Transverse colon (tissue), 4 donors: ENCODE measurements around the gene SETX. TPM values are rescaled to one million over a fixed set of nuclear protein-coding genes. Genes with fewer than 3 reads are reported as not detected.

Source experiments
- DNase-seq: peaks from one replicate; pipeline ENCODE4 v3.0.0-alpha.2; 2019
- H3K27ac ChIP-seq, 4 donors: fragments of 200-600 bp; sonication (generic); 2 replicates each; pipeline ENCODE4 v1.5.1; 2016 to 2018; ENCODE audit warnings: inconsistent platforms in 4 of 4
- H3K27me3 ChIP-seq: fragments of 200-600 bp; sonication (generic); 2 replicates; pipeline ENCODE4 v1.5.1; 2017; ENCODE audit warnings: inconsistent platforms
- H3K36me3 ChIP-seq, 4 donors: fragments of 200-600 bp; sonication (generic); 2 replicates each; pipeline ENCODE4 v1.5.1; 2017 to 2019; ENCODE audit warnings: inconsistent platforms in 4 of 4
- H3K4me1 ChIP-seq, 4 donors: fragments of 200-600 bp; sonication (generic); 2 replicates each; pipeline ENCODE4 v1.5.1; 2017 to 2020; ENCODE audit warnings: inconsistent platforms in 4 of 4
- H3K4me3 ChIP-seq, 4 donors: fragments of 200-600 bp; sonication (generic); 1 replicate in 1 of 4; 2 replicates in 3 of 4; pipeline versions ENCODE4 v1.5.1 to v1.6.1; 2017 to 2019; ENCODE audit warnings: inconsistent platforms in 4 of 4
- H3K9me3 ChIP-seq, 2 donors: fragments of 200-600 bp; sonication (generic); 2 replicates each; pipeline ENCODE4 v1.5.1; 2017 to 2019; ENCODE audit warnings: inconsistent platforms in 2 of 2
- CTCF ChIP-seq, 5 experiments: fragments of 200-600 bp in 3 of 5; fragments of 450-650 bp in 2 of 5; sonication (generic) in 3 of 5; IDR thresholded peaks; 1 replicate in 2 of 5; 2 replicates in 3 of 5; pipeline ENCODE4 v1.5.1; 2016 to 2017; ENCODE audit warnings: antibody characterized with exemption in 5 of 5, inconsistent platforms in 3 of 5, mild to moderate bottlenecking in 2 of 5, moderate library complexity in 1 of 5
- EP300 ChIP-seq: sonication (generic); formaldehyde crosslinking; IDR thresholded peaks from one replicate; pipeline ENCODE4 v1.6.1; 2017; ENCODE audit warnings: antibody characterized with exemption, low read depth
- POLR2A ChIP-seq: fragments of 450-650 bp; IDR thresholded peaks from one replicate; pipeline ENCODE4 v1.6.1; 2016; ENCODE audit warnings: antibody characterized with exemption, mild to moderate bottlenecking, moderate library complexity
- POLR2AphosphoS5 ChIP-seq, 3 donors: sonication (generic); formaldehyde crosslinking; IDR thresholded peaks; one replicate each; pipeline ENCODE4 v1.6.1; 2016; ENCODE audit warnings: antibody characterized with exemption in 3 of 3
- WGBS, 2 donors: methylation state at CpG; one replicate each; pipeline ENCODE4 v1.1.5; 2018; ENCODE audit warnings: low coverage in 1 of 2; 5-methylcytosine and 5-hydroxymethylcytosine counted together
- in situ Hi-C, 4 donors: fragments of 200-750 bp; cut with MboI; loops; one replicate each; pipeline versions ENCODE4 v1.15.0 to v1.15.1; 2017; ENCODE audit warnings: low sequenced_read_pairs in 3 of 4, low pct_ligation_motif_present in 1 of 4, low pct_unique_long_range_greater_than_20kb in 1 of 4
- intact Hi-C: fragments of 100-400 bp; cut with DNase I; formaldehyde crosslinking; loops from one replicate; pipeline ENCODE4 v1.15.1; 2023; ENCODE audit warnings: low total_unique reads
- total RNA-seq, 4 donors: library from RNA; depleted of rRNA; stranded (reverse); fragments of >200 nt; gene quantifications; one replicate each; pipeline ENCODE4 v1.1.0, GENCODE V29; 2016

The SETX gene
- total RNA-seq: 10 to 100 TPM; 27.7 to 70.5 (median 48.5) TPM

- 0% methylated on average over 70 of the region's 82 CpGs; no CpG with 5 or more reads in 1 of the 2 donors for WGBS, 2 donors
- no peaks in the 10 kb centered on the region for H3K9me3 ChIP-seq
- H3K27ac ChIP-seq: peak within 1 kb of the TSS; percentile 88 to 100 (median 95)
- peaks cover 0 to 29% (median 8%) of the 10 kb centered on the region in 4 donors for H3K36me3 ChIP-seq
- DNase-seq: peak; percentile 98
- peaks cover 10 to 42% (median 28%) of the 10 kb centered on the region in 4 donors for H3K4me1 ChIP-seq
- in situ Hi-C loops (no loop called here), intact Hi-C loops (no loop called here)
- H3K4me3 ChIP-seq: peak within 1 kb of the TSS; percentile 50 to 100 (median 84)
- H3K27me3 ChIP-seq: no peaks in the 10 kb centered on the region
- TF ChIP-seq CTCF (IDR thresholded peaks at IDR 0.05) (peak in 1 of 5 experiments; percentile 36), POLR2A (peak; percentile 97), EP300 (no peak), POLR2AphosphoS5 (IDR thresholded peaks at IDR 0.05) (peak; percentile 95 to 97 (median 96))
These were observed at the start of gene SETX for GRCh38 chr9:132354637-132355355. Gene SETX, minus strand, starts transcription at chr9:132354986. Its CDS starts 5,558 bp downstream, at chr9:132349428.

- peaks cover 0 to 12% (median 6%) of the 10 kb centered on the region in 4 donors for H3K36me3 ChIP-seq
- H3K9me3 ChIP-seq: no peaks in the 10 kb centered on the region
- no peak for DNase-seq
- no peak overlapping the region for H3K4me3 ChIP-seq
- intact Hi-C loops (no loop called here), in situ Hi-C loops (loop anchor here in 2 of 4 donors (25.0 kb wide), 1 partner anchor 408 kb away; no protein-coding TSS in a partner anchor)
- peaks cover 6 to 25% (median 8%) of the 10 kb centered on the region in 4 donors for H3K4me1 ChIP-seq
- 64 to 71% methylated on average over 7 to 9 of the region's 9 CpGs for WGBS, 2 donors
- H3K27me3 ChIP-seq: peaks cover 4% of the 10 kb centered on the region
- TF ChIP-seq EP300: no peak
- no peak overlapping the region for H3K27ac ChIP-seq
These were observed 49.6 kb upstream of the SETX start for GRCh38 chr9:132404228-132404881.

- H3K27ac ChIP-seq: no peak overlapping the region
- H3K36me3 ChIP-seq: peaks cover 0 to 32% (median 14%) of the 10 kb centered on the region in 4 donors
- peaks cover 6 to 21% (median 8%) of the 10 kb centered on the region in 4 donors for H3K4me1 ChIP-seq
- H3K9me3 ChIP-seq: no peaks in the 10 kb centered on the region
- in situ Hi-C loops (loop anchor here in 2 of 4 donors (25.0 kb wide), 1 partner anchor 410 kb away; no protein-coding TSS in a partner anchor), intact Hi-C loops (no loop called here)
- H3K27me3 ChIP-seq: no peaks in the 10 kb centered on the region
- no peak overlapping the region for H3K4me3 ChIP-seq
- 89 to 100% methylated on average over 3 to 4 of the region's 4 CpGs for WGBS, 2 donors
- DNase-seq: no peak
- TF ChIP-seq POLR2A: no peak
- TF ChIP-seq CTCF (IDR thresholded peaks at IDR 0.05): no peak
- TF ChIP-seq EP300: no peak
- no peak for TF ChIP-seq POLR2AphosphoS5 (IDR thresholded peaks at IDR 0.05)
These were observed 47.0 kb upstream of the SETX start for GRCh38 chr9:132401824-132402223.

- Histone ChIP-seq H3K4me3 (no peak overlapping the region), H3K4me1 (no peaks in the 10 kb centered on the region), H3K9me3 (no peaks in the 10 kb centered on the region), H3K36me3 (peaks cover 0 to 76% (median 37%) of the 10 kb centered on the region in 4 donors), H3K27me3 (no peaks in the 10 kb centered on the region), H3K27ac (no peak overlapping the region)
- no peak for TF ChIP-seq CTCF (IDR thresholded peaks at IDR 0.05)
- intact Hi-C loops: no loop called here
- in situ Hi-C loops: no loop called here
- DNase-seq: no peak
- WGBS, 2 donors: 82% methylated on average over 11 of the region's 11 CpGs
These were observed 40.8 kb upstream of the SETX start for GRCh38 chr9:132395560-132395959.
